Right renal cortex interstitium (tissue), 3 donors: ENCODE measurements around the gene WNT7A. TPM values are rescaled to one million over a fixed set of nuclear protein-coding genes. Genes with fewer than 3 reads are reported as not detected.
"Not testable (repeated sequence)": the region's sequence is repeated elsewhere in the genome, so short reads cannot be mapped to it uniquely, and the experiment has no call there.

Experiments
- DNase-seq, 3 donors: peaks; one replicate each; pipeline ENCODE4 v3.0.0-alpha.2; 2013; ENCODE audit warnings: low read depth in 3 of 3, low spot score in 2 of 3
- polyA plus RNA-seq, 3 donors: library from polyadenylated mRNA; unstranded; fragments of 120-200 nt; gene quantifications; one replicate each; pipeline ENCODE4 v1.2.1, GENCODE V29; 2013; ENCODE audit not compliant: insufficient read length in 3 of 3

WNT7A gene
- polyA plus RNA-seq: under 1 TPM in 1 of 3 donors, not detected in 2; 0.04 TPM

DNA sequence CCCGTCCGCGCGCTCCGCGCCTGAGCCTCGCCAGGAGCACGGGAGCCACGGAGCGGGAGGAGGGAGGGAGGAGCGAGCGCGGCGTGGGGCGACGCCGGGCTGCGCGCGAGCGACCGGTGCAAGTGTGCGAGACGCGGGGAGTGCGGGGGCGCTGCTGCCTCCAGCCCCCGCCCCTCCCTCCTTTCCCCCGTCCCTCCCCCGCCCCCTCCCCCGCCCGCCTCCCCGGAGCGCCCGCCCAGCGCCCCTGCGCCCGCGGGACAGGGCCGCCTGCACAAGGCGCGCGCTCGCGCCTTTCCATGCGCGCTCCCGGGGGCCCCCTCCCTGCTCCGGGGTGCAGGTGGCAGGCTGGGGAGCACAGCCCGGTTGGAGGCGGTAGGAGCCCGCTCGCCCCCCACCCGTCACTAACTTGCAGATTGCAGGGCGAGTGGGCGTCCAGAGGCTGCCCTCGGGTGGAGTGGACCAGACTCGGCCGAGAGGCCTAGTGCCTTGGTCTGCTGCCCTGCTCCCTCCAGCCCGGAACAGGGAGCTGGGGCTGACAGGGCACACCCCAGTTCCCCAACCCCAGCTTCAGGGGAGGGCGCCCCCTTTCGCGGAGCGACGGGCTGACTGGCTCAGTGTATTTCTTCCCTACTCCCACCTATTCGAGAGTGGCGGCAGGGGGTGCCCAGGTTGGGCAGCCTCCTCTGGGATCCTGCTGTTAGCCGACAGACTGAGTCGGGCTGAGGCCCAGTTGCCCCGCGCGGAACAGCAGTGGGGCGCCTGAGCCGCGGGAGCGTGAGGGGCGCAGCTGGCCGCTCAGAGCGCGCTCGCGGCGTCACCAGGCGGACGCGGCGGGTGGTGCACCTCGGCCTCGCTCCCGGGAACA, at the start of gene WNT7A:
Gene WNT7A (minus strand): TSS at position 126 of the 865 bp plus-strand sequence. CDS start 255 bp downstream, outside the sequence.
- DNase-seq: no peak

DNA sequence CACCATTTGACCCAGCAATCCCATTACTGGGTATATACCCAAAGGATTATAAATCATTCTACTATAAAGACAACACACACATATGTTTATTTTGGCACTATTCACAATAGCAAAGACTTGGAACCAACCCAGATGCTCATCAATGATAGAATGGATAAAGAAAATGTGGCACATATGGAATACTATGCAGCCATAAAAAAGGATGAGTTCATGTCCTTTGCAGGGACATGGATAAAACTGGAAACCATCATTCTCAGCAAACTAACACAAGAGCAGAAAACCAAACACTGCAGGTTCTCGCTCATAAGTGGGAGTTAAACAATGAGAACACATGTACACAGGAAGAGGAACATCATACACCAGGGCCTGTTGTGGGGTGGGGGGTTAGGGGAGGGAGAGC, 48.9 kb upstream of the WNT7A start:
- not testable (repeated sequence) for DNase-seq

DNA sequence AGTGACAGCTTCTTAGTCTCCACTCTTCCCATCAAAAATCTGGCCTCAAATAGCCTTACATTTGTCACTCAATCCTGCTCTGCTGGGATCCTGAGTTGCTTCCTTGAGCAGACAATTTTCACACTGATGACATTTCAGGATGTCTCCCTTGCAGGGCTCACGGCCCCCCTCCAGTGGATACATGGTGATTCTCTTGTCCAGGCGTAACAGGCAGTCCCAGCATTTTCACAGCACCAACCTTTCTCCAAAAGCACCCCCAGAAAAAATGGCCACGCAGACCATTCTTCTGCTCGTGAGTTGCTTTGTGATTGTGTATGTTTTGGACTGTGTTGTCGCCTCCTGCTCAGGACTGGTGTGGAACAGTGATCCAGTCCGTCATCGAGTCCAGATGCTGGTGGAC, 47.4 kb upstream of the WNT7A start:
- no peak for DNase-seq

DNA sequence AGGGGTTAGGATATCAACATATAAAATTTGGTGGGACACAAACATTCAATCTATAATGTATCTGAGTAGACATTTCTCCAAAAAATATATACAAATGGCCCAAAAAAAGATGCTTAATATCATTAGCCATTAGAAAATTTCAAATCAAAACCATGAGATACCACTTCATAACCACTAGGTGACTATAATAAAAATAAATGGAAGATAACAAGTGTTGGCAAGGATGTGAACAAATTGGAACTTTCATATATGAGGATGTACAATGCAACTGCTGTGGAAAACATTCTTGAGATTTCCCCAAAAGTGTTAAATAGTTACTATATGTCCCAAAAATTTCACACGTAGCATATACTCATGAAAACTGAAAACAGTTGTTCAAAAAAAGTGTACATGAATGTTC, 36.5 kb upstream of the WNT7A start:
- no peak for DNase-seq

DNA sequence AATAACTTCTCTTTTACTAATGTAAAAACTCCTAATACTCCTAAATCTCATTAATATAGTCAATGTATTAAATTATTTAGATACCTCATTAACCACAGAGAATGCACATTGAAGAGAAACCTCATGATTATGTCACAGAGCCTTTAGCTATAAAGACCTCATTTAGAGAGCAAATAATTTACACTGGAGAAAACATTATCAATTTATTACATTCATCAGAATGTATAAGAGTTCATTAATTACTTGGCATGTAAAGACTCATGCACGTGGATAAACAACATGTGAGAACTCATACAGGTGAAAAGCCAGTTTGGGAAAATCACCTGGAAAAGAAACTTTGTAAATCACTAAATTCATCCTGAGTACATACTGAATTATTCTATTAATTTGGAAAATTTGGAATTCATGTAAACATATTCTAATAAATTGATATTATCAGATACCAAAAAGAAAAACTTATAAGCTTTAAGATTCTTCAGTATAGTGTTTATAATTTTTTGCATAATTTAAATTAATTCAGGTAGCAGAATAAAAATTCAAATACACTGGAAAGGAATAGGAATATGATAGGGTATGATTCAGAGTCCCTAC, 22.9 kb upstream of the WNT7A start:
- DNase-seq: no peak

DNA sequence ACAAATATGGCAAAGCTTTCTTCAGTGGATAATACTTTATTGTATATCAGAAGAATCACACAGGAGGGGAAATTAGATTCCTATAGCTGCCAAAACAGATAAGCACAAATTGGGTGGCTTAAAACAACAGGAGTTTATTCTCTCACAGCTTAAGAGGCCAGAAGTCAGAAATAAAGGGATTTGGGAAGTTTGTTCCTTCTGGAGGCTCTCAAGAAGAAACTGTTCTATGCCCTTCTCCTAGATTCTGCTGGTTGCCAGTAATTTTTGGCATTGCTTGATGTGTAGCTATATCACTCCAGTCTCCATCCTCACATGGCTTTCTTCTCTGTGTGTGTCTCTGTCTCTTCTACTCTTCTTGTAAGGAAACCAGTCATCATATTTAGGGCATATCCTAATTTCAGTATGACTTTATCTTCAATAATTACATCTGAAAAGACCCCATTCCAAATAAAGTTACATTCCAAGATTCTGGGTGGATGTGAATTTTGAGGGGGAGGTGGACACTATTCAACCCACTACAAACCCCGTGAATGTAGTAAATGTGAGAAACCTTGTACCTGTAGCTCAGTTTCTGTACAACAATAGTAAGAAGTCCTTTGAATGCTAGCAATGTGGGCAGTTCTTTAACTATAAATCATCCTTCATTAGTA, 22.2 kb upstream of the WNT7A start:
- no peak for DNase-seq

DNA sequence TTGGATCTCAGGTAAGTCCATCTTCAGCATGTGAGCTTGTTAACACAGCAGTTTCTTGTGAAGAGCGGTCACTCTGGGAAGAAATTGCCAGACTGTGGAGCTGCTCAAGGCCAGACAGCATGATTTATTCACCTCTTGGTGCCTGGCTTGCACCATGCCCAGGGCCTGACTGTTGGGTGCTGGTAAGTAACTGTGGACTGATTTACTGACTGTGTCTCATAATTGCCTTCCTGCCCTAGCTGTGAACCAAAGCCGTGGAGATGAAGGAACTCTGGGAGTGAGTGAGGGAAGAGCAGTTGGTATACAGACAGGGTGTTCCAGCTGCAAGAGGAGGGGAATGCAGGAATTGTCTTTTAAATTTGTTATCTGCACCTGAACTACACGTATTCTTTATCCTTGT, 18.5 kb upstream of the WNT7A start:
- no peak for DNase-seq

DNA sequence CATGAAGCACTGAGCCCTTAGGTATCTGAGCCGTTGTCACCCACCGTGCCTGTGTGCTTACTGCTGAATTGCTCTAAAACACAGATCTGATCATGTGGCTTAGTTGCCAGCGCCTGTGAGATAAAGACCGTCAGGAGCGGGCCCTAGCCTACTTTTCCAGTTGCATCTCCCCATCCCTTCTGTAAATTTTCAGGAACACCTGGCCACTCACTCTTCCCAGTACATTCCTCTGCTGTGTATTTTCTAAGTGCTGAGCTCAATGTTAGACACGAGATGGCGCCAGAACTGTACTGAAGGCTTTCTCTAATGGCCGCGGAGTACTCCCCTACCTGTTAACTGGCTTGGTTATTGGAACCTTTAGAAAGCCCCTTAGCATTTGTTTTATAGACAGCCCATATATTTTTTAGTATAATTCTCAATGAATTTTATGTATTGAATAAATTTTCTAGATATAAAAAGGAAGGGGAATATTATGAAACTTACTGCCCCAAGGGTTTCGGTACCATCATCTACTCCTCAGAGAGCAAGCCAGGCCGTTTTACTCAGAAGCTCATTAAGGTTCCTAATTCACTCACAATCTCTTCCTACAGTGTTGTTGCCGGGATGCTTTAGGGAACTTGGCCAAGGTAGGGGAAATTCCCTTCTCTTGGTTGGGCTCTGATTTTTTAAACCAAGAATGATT, 16.7 kb upstream of the WNT7A start:
- DNase-seq: peak; percentile 47 to 65 (median 64)

DNA sequence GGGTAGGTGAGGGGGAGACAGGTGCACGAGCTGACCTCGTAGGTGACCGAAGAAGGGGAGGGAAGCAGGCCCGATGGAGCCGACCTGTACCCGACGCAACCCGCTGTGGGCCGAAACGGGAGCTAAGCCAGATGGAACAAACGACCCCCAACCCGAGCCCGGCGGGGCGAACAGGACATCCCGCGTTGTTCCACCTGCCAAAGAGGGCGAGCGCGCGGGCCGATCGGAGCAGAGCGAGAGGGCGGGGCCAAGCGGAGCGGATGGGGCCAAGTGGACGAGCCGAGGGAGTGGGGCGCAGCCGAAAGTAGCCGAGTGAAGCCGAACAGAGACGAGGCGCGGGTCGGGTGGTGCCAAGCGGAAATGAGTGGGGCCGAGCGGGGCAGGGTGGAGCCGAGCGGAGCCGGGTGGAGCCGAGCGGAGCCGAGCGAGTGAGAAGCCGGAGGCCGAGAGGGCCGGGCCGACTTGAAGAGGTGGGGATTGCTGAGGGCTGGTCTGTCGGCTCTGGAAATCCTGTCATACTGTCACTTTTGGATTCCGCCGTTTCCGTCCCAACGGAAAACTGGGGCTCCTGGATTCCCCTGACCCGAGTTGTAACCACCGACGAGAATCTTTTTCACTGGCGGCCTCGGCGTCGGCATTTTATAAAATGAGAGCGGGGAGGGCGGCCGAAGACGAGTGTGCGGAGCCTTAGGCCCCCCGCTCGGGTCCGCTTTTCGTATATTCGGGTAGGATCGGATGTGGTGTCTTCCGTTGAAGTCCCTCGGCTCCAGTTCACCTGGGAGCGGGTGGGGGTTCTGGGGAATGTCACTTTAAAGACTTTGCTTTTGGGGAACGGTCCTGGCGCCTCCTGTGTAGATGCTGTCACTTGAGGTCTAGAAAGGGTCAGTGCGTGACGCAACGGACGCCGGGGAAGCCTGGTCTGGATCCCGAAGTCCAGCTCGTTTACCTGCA, 15.6 kb upstream of the WNT7A start:
- peak; percentile 47 to 78 (median 75) for DNase-seq

DNA sequence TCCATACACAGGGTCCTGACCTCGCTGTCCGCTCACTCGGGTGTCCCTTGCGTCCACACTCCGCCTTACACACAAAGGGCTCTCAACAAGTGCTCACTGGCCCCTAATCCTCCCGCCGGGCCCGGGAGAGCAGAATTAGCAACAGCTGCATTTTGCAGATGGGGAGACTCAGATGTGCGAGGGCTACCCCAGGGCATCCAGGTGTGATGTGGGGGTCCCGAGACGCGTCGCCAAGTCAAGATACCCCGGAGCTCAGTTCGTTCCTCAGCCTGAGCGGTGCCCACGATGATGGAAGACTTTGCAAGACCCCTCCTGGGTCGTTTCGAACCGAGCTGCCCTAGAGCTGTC, 14.9 kb upstream of the WNT7A start:
- DNase-seq: no peak

DNA sequence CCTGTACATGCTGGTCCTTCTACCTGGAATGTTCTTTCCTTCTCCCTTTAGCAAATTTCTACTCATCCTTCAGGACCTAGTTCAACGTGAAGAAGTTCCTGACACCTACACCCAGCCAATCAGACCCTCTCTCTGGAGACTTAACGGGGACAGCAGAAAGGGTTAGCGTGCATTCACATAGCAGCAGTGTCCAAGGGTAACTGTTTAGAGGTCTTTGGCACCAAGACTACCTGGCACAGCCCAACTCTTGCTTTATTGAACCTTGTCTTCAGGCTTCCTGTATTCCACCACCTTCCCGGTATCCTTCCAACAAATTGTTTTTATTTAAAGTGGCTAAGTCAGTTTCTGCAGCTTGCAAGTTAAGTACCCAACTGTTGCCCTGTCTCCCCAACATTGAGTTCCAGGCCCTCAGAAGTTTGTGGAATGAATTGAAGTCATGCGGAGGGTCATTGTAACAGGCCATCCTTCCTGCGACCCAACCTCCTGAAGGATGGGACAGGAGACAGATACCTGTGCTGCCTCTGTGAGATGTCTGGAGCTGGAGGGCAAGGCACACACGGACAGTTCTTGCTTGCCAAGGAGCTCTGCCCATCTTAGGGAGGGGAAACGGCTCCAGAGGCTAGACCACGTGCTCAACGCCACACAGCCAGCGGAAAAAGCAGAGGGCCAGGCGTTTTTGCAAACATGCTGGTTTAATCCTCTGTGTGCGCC, 14.4 kb upstream of the WNT7A start:
- no peak for DNase-seq

DNA sequence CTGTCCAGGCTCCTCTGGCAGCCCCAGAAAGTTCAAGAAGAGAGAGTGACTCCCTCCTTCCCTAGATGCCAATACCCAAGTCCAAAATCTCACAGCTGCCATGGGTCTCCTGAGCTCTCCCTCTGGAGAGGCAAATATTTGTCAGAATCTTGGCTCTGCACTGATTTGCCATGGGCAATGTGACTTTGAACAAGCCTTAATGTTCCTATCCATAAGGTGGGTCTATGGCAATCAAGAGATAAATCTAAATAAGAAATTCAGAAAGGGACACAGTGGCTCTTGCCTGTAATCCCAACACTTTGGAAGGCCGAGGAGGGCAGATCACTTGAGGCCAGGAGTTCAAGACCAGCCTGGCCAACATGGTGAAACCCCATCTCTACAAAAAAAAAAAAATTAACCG, 12.4 kb upstream of the WNT7A start:
- DNase-seq: no peak

DNA sequence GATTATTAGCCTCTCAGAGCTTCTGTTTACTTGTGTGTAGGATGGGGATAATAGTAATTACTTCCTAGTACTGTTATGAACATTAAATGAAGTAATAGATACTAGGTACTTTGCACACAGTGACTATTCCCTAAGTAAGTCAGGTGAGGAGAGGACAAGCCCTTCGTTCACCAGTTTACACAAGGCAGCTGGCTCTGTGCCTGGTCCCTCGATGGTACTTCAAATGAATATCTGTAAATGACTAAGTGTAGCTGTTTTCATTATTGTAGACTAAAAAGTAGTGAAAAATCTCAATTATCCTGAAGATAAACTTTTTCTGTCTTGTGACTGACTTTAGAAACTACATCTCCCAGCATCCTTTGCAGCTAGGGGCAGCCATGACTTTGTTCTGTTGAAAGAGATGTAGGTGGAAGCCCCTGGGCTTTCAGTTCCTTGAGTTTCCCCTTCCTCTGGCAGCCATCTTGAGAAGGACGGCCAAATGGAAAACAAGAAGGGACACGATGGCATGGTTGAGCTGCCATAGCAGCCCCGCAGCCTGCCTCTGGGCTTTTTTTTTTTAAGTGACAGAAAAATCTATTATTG, 11.7 kb upstream of the WNT7A start:
- no peak for DNase-seq

DNA sequence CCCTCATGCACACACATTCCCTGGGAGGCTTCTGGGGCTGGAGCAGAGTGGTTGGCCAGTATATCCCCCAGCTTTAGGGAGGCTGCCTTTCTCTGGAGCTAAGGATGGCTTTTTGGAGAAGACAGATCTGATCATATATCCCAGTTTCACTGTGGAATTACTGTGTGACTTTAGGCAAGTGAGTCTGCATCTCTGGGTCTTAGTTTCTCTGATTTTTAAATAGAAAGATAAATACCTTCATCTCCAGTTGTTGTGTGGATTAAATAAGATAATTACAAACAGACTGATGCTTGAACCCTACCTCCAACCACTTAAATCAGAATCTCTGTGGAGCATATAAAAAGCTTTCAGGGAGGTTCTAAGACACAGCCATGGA, 11.1 kb upstream of the WNT7A start:
- DNase-seq: no peak

DNA sequence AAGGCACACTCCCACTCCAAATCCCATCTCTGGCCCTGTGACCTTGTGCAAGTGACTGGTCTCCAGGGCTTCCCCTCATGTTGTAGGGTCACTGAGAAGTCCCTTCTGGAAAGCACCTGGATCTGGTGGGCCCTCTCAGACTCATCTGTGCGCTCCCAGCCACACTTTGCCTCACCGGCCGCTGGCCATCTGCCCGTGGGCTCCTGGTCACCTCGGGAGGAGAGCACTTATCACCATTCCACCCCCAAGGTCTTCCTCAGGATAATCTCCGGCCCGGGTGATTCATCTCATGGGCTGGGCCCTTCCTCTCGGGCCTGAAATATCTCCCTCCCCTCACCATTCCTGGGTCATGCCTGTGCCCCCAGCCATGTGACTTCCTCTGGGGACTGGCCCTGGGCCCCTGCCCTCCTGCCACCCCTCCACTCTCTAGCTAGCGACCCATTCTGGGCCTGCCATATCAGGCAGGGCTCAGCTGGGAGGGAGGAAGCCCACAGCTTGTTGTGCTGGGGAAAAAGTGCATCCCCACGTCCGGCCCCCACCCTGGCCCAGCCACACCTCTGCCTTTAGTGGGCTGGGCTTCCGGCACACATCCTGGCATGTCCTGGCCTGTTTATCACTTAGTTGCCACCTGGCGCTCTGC, 10.6 kb upstream of the WNT7A start:
- no peak for DNase-seq

DNA sequence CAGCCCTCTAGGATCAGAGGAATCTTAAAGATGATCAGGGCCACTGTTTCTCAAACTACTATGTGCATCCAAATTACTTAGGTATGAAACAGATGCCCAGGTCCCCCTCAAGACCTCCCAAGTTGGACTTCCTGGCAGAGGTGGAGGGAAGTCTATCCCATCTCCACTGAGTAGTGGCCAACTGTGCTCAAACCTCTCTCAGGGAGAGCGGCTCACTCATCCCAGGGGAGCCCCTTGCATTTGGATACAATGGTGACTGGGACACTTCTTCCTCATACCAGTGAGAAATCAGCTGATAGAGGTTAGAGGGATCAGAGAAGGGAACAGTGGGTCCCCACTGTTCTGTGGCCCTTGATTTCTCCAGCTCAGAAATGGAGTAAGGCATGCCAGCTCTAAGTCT, 8.7 kb upstream of the WNT7A start:
- no peak for DNase-seq

DNA sequence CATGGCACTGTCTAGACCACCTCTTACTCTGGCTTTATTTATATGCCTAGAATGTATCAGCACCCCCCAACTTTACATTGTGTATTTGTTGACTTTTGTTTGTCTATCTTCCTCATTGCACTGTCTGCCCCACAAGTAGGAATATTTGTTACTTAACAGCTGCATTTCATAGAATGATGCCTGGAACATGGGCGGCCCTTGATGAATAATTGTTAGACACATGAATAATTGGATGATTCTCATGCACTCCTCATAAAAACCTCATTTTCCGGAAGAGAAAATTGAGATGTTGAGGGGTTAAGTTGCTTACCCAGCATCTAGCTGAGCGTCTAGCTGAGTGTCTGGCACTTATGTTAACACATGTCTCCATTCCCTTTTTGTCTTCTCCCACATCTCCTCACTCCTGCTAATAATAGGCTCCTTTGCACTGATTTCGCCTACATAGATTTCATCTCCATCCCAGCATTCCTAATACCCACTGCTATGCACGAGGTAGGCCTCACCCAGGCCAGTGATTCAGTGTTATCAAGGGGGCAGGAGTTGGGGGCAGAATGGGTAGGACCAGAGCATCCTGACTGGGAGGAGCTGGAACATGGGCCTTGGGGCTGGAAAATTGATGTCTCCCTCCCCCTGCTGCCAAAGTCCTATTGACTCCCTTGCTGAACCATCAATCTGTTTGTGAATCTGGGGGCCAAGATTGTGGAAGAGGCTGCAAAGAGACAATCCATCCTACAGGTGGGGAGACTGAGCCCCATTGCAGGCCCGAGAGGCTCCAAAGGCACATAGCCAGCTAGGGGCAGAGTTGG, 7.8 kb upstream of the WNT7A start:
- DNase-seq: no peak

DNA sequence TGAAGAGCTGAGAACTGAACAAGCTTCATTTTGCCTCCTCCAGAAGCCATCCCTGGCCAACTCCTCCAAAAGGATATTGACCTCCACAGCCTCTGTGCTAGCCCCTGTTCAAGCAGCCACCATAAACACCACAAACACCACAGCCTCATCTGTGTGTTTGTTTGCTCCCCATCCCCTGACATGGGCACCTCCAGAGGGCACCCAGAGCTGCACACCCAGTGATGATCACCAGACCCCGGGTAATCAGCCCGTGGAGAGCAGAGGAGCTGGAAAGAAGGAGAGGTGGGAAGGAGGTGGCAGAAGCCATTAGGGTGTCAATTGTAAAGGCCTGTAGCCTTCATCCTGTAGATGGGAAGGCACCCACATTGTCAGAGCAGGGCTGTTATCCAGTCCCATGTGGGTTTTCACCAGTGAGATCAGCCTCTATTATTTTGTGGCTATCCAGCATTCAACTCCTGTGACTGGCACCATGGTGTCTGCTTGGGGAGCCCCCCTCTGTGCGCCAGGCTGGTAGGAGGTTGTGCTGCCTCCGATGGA, 6.8 kb upstream of the WNT7A start:
- DNase-seq: no peak
